ENCODE results near the gene RNF31.

- TF ChIP-seq CTCF (IDR thresholded peaks at IDR 0.05) (no peak), POLR2A (IDR thresholded peaks at IDR 0.05) (no peak)
Observed at GRCh38 chr14:24207625-24208024, 60.3 kb downstream of the RNF31 start.
